OCI-LY1 (cell line): ENCODE measurements around the gene ZNF497.
"Not testable (repeated sequence)": the region's sequence is repeated elsewhere in the genome, so short reads cannot be mapped to it uniquely, and the experiment has no call there.

ENCODE experiments used
- H2AFZ ChIP-seq: fragments of 200-600 bp; sonication (generic), shearing (Covaris generic); 2 replicates; pipeline ENCODE4 v1.6.0; 2014; ENCODE audit warnings: antibody characterized with exemption, mild to moderate bottlenecking, low read length
- H3F3A ChIP-seq: fragments of 200-600 bp; sonication (generic), shearing (Covaris generic); 2 replicates; pipeline ENCODE4 v1.6.0; 2014; ENCODE audit warnings: mild to moderate bottlenecking, antibody characterized with exemption, low read length, moderate library complexity; ENCODE audit not compliant: insufficient read depth
- H3K27ac ChIP-seq: fragments of 200-600 bp; sonication (generic); 2 replicates; pipeline ENCODE4 v1.5.1; 2014; ENCODE audit warnings: low read length, mixed run types, mild to moderate bottlenecking, low read depth; ENCODE audit not compliant: poor library complexity, severe bottlenecking
- H3K27me3 ChIP-seq: fragments of 200-600 bp; sonication (generic); 2 replicates; pipeline ENCODE4 v1.6.0; 2014; ENCODE audit warnings: antibody characterized with exemption, mild to moderate bottlenecking, low read length, moderate library complexity; ENCODE audit not compliant: insufficient read depth
- H3K36me3 ChIP-seq: fragments of 200-600 bp; sonication (generic); 2 replicates; pipeline ENCODE4 v1.6.1; 2014; ENCODE audit warnings: mild to moderate bottlenecking, antibody characterized with exemption, low read length, moderate library complexity, mixed read lengths; ENCODE audit not compliant: insufficient read depth
- H3K4me1 ChIP-seq: fragments of 200-600 bp; sonication (generic); 2 replicates; pipeline ENCODE4 v1.5.1; 2014; ENCODE audit warnings: mild to moderate bottlenecking, low read length, moderate library complexity; ENCODE audit not compliant: insufficient read depth, severe bottlenecking
- H3K4me2 ChIP-seq: fragments of 200-600 bp; sonication (generic), shearing (Covaris generic); 2 replicates; pipeline ENCODE4 v1.6.1; 2014; ENCODE audit warnings: low read length
- H3K4me3 ChIP-seq: fragments of 200-600 bp; sonication (generic); 2 replicates; pipeline ENCODE4 v1.5.1; 2014; ENCODE audit warnings: low read length, low read depth, mild to moderate bottlenecking, mixed read lengths; ENCODE audit not compliant: poor library complexity, severe bottlenecking
- H3K79me2 ChIP-seq: fragments of 200-600 bp; shearing (Covaris generic); 2 replicates; pipeline ENCODE4 v1.6.1; 2016; ENCODE audit warnings: mixed run types, low read length, mixed read lengths; ENCODE audit not compliant: insufficient read depth
- H3K9ac ChIP-seq: fragments of 200-600 bp; sonication (generic), shearing (Covaris generic); 2 replicates; pipeline ENCODE4 v1.6.1; 2014; ENCODE audit warnings: mild to moderate bottlenecking, low read length, mixed read lengths
- H3K9me2 ChIP-seq: fragments of 200-600 bp; sonication (generic), shearing (Covaris generic); 2 replicates; pipeline ENCODE4 v1.6.1; 2014; ENCODE audit warnings: low read depth, mild to moderate bottlenecking, low read length, mixed read lengths
- H3K9me3 ChIP-seq: fragments of 200-600 bp; shearing (Covaris generic); 2 replicates; pipeline ENCODE4 v1.6.1; 2014; ENCODE audit warnings: low read length, mixed read lengths
- H4K20me1 ChIP-seq: fragments of 200-600 bp; sonication (generic), shearing (Covaris generic); 2 replicates; pipeline ENCODE4 v1.6.0; 2016; ENCODE audit warnings: mild to moderate bottlenecking, low read length; ENCODE audit not compliant: insufficient read depth
- CTCF ChIP-seq: fragments of 200-600 bp; sonication (generic), shearing (Covaris generic); IDR thresholded peaks from 2 replicates; pipeline ENCODE4 v1.5.1; 2017; ENCODE audit warnings: mild to moderate bottlenecking, antibody characterized with exemption, low read length, moderate library complexity, mixed read lengths
- EZH2 ChIP-seq: fragments of 200-600 bp; sonication (generic), shearing (Covaris generic); IDR thresholded peaks from 2 replicates; pipeline ENCODE4 v1.8.0; 2017; ENCODE audit warnings: borderline replicate concordance, mixed run types, mild to moderate bottlenecking, antibody characterized with exemption, low read length, moderate library complexity, mixed read lengths

The ZNF497 gene

GRCh38 chr19:58380037-58380661 lies 17.6 kb upstream of the ZNF497 start:
- Histone ChIP-seq H3K36me3 (no peaks in the 10 kb centered on the region), H3K9ac (peak overlapping the region; percentile 93), H3K4me3 (peak overlapping the region; percentile 74), H3K27ac (peak overlapping the region; percentile 57), H3K79me2 (no peaks in the 10 kb centered on the region), H2AFZ (no peak overlapping the region), H3F3A (no peaks in the 10 kb centered on the region), H3K9me2 (no peaks in the 10 kb centered on the region), H4K20me1 (no peaks in the 10 kb centered on the region), H3K9me3 (no peaks in the 10 kb centered on the region), H3K4me1 (peaks cover 34% of the 10 kb centered on the region), H3K4me2 (peak overlapping the region; percentile 91), H3K27me3 (no peaks in the 10 kb centered on the region)
- TF ChIP-seq CTCF (no peak), EZH2 (no peak)

DNA sequence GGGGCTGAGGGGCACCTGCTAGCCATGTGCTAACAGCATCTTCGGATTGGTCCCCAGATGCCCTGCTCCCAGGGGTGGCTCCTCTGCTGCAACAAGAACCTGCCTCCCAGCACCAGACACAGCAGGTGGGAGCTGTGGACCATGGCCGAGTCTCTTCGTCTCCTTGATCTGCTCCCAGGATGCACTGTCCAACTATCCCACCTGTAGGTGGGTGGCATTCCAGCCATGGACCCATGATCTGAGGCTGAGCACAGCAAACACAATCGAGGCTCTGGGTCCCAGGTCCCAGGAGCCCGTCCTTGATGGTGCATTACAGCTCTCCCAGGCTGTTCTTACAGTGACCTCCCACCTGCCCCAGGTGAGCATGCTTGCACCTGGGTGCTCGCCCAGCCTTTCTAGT lies 16.7 kb upstream of the ZNF497 start:
- no peaks in the 10 kb centered on the region for H3K27me3 ChIP-seq
- no peak overlapping the region for H3K27ac ChIP-seq
- no peak overlapping the region for H2AFZ ChIP-seq
- H3K4me3 ChIP-seq, result peak overlapping the region; percentile 74
- no peaks in the 10 kb centered on the region for H3K9me2 ChIP-seq
- no peaks in the 10 kb centered on the region for H3K9me3 ChIP-seq
- no peaks in the 10 kb centered on the region for H3F3A ChIP-seq
- H3K79me2 ChIP-seq, result no peaks in the 10 kb centered on the region
- peak overlapping the region; percentile 13; the same call in 1 of the 2 replicates for H3K9ac ChIP-seq
- H4K20me1 ChIP-seq, result no peaks in the 10 kb centered on the region
- TF ChIP-seq CTCF (no peak), EZH2 (no peak)
- peaks cover 32% of the 10 kb centered on the region for H3K4me1 ChIP-seq
- H3K4me2 ChIP-seq, result peak overlapping the region; percentile 91
- no peaks in the 10 kb centered on the region for H3K36me3 ChIP-seq

GRCh38 chr19:58376724-58377123 lies 14.2 kb upstream of the ZNF497 start:
- not testable (repeated sequence) for H2AFZ ChIP-seq, H3F3A ChIP-seq, H3K9me2 ChIP-seq, H3K4me2 ChIP-seq, H3K36me3 ChIP-seq, H3K27me3 ChIP-seq, H3K9me3 ChIP-seq, H3K9ac ChIP-seq, H4K20me1 ChIP-seq, H3K79me2 ChIP-seq, H3K27ac ChIP-seq, H3K4me3 ChIP-seq
- H3K4me1 ChIP-seq, result peaks cover 19% of the 10 kb centered on the region

- Histone ChIP-seq H3K9me3 (no peaks in the 10 kb centered on the region), H3K4me2 (no peak overlapping the region)
- TF ChIP-seq EZH2 (no peak), CTCF (no peak)
Measured at GRCh38 chr19:58374200-58374599, 11.6 kb upstream of the ZNF497 start.

More at GRCh38 chr19:58374200-58374599, 11.6 kb upstream of the ZNF497 start:
- no peak overlapping the region for H3K27ac ChIP-seq
- no peaks in the 10 kb centered on the region for H3K27me3 ChIP-seq
- no peaks in the 10 kb centered on the region for H3K36me3 ChIP-seq
- no peaks in the 10 kb centered on the region for H4K20me1 ChIP-seq
- no peak overlapping the region for H3K9ac ChIP-seq
- H3K79me2 ChIP-seq, result no peaks in the 10 kb centered on the region
- no peaks in the 10 kb centered on the region for H3F3A ChIP-seq
- peaks cover 2% of the 10 kb centered on the region for H3K4me1 ChIP-seq
- no peak overlapping the region for H2AFZ ChIP-seq
- no peak overlapping the region for H3K4me3 ChIP-seq
- no peaks in the 10 kb centered on the region for H3K9me2 ChIP-seq
